Natural killer cell (primary cell): Measurements from ENCODE around the gene ACO1. TPM values are rescaled to one million over a fixed set of nuclear protein-coding genes. Genes with fewer than 3 reads are reported as not detected.
"Not testable (repeated sequence)": the region's sequence is repeated elsewhere in the genome, so short reads cannot be mapped to it uniquely, and the experiment has no call there.

Experiments used
- ATAC-seq, 3 donors: fragments of 150-1000 bp in 2 of 3; fragments of 200-7000 bp in 1 of 3; cut with Tn5 transposase; 1 replicate in 1 of 3; 2 replicates in 2 of 3; pipeline ENCODE4 v1.10.0; 2021; ENCODE audit warnings: mild to moderate bottlenecking in 2 of 3, moderate library complexity in 2 of 3
- DNase-seq, 2 donors: peaks; one replicate each; pipeline versions ENCODE4 v3.0.0 to v3.0.0-alpha.2; 2013 to 2021; ENCODE audit warnings: mixed read lengths in 1 of 2
- H3K27ac ChIP-seq: one replicate; pipeline ENCODE4 v1.5.1; 2013; ENCODE audit warnings: mild to moderate bottlenecking, low read length
- H3K27me3 ChIP-seq: one replicate; pipeline ENCODE4 v1.6.1; 2013; ENCODE audit warnings: low read length; ENCODE audit not compliant: control insufficient read depth, insufficient read depth
- H3K36me3 ChIP-seq: one replicate; pipeline ENCODE4 v1.6.1; 2013; ENCODE audit warnings: low read length; ENCODE audit not compliant: control insufficient read depth, insufficient read depth
- H3K4me1 ChIP-seq: one replicate; pipeline ENCODE4 v1.6.1; 2013; ENCODE audit warnings: low read length; ENCODE audit not compliant: control insufficient read depth, insufficient read depth
- H3K4me3 ChIP-seq: one replicate; pipeline ENCODE4 v1.5.1; 2013; ENCODE audit warnings: low read length
- H3K9me3 ChIP-seq: one replicate; pipeline ENCODE4 v1.6.1; 2013; ENCODE audit warnings: low read length; ENCODE audit not compliant: control insufficient read depth, insufficient read depth
- H3K27ac Mint-ChIP-seq, 2 donors: one replicate each; pipeline ENCODE4 v1.8.0; 2022; ENCODE audit warnings: mild to moderate bottlenecking in 2 of 2, mixed read lengths in 2 of 2, moderate library complexity in 1 of 2
- H3K27me3 Mint-ChIP-seq, 2 donors: one replicate each; pipeline ENCODE4 v1.8.0; 2022; ENCODE audit warnings: low read depth in 2 of 2, mixed read lengths in 2 of 2
- H3K36me3 Mint-ChIP-seq: one replicate; pipeline ENCODE4 v1.8.0; 2022; ENCODE audit warnings: mixed read lengths
- H3K4me1 Mint-ChIP-seq, 2 donors: one replicate each; pipeline ENCODE4 v1.8.0; 2022; ENCODE audit warnings: mixed read lengths in 2 of 2
- H3K4me3 Mint-ChIP-seq: one replicate; pipeline ENCODE4 v1.8.0; 2022; ENCODE audit warnings: mild to moderate bottlenecking, moderate library complexity, mixed read lengths
- H3K9me3 Mint-ChIP-seq, 2 donors: one replicate each; pipeline ENCODE4 v1.8.0; 2022; ENCODE audit warnings: mixed read lengths in 2 of 2
- CTCF ChIP-seq: fragments of 200-600 bp; IDR thresholded peaks from one replicate; pipeline ENCODE4 v1.8.0; 2022; ENCODE audit warnings: antibody characterized with exemption
- WGBS: methylation state at CpG from one replicate; pipeline ENCODE4 v1.1.7; 2013; ENCODE audit warnings: missing lambda C conversion rate; ENCODE audit not compliant: insufficient coverage; 5-methylcytosine and 5-hydroxymethylcytosine counted together
- intact Hi-C: fragments of 100-400 bp; cut with micrococcal nuclease; formaldehyde crosslinking; loops from one replicate; pipeline ENCODE4 v1.14.2; 2022
- total RNA-seq, 4 donors: library from RNA; stranded (reverse); fragments of 120-200 nt in 1 of 4; gene quantifications; one replicate each; pipeline versions ENCODE4 v1.2.3 to v1.2.4, GENCODE V29; 2013 to 2022

Gene ACO1
- total RNA-seq, 3 donors from 2014 or later (not counting 1 experiment from before 2014, with no cell fraction given) = 5.8 to 7.4 (median 6.9) TPM

- H3K4me1 Mint-ChIP-seq = no peaks in the 10 kb centered on the region
- intact Hi-C loops = no loop called here
- no peaks in the 10 kb centered on the region for H3K4me1 ChIP-seq
- DNase-seq (no peak), ATAC-seq (peak in 1 of 3 donors; percentile 54)
- no peaks in the 10 kb centered on the region for H3K9me3 ChIP-seq
- H3K36me3 ChIP-seq = no peaks in the 10 kb centered on the region
- no peak for TF ChIP-seq CTCF
- H3K27me3 Mint-ChIP-seq = no peaks in the 10 kb centered on the region
- no peak overlapping the region for H3K27ac ChIP-seq
- no peaks in the 10 kb centered on the region for H3K9me3 Mint-ChIP-seq
- no peak overlapping the region for H3K27ac Mint-ChIP-seq
- H3K4me3 ChIP-seq = no peak overlapping the region
- H3K27me3 ChIP-seq = no peaks in the 10 kb centered on the region
- 88% methylated on average over 7 of the region's 7 CpGs for WGBS
- no peak overlapping the region for H3K4me3 Mint-ChIP-seq
- no peaks in the 10 kb centered on the region for H3K36me3 Mint-ChIP-seq
Observed at GRCh38 chr9:32348106-32348695, 36.2 kb upstream of the ACO1 start.

GRCh38 chr9:32349013-32349412, 35.4 kb upstream of the ACO1 start:
- intact Hi-C loops = no loop called here
- no peaks in the 10 kb centered on the region for H3K4me1 Mint-ChIP-seq
- TF ChIP-seq CTCF = no peak
- no peak for ATAC-seq
- H3K27me3 ChIP-seq = no peaks in the 10 kb centered on the region
- no peak overlapping the region for H3K27ac ChIP-seq
- DNase-seq = no peak
- H3K27ac Mint-ChIP-seq = no peak overlapping the region
- no peaks in the 10 kb centered on the region for H3K27me3 Mint-ChIP-seq
- no peak overlapping the region for H3K4me3 Mint-ChIP-seq
- no peaks in the 10 kb centered on the region for H3K9me3 ChIP-seq
- H3K4me3 ChIP-seq = no peak overlapping the region
- H3K4me1 ChIP-seq = no peaks in the 10 kb centered on the region
- H3K36me3 ChIP-seq = no peaks in the 10 kb centered on the region
- no peaks in the 10 kb centered on the region for H3K36me3 Mint-ChIP-seq
- no peaks in the 10 kb centered on the region for H3K9me3 Mint-ChIP-seq
- 95% methylated on average over 3 of the region's 3 CpGs for WGBS

GRCh38 chr9:32350682-32351081, 33.8 kb upstream of the ACO1 start:
- Mint-ChIP-seq H3K9me3 (no peaks in the 10 kb centered on the region), H3K4me1 (no peaks in the 10 kb centered on the region), H3K27ac (no peak overlapping the region), H3K27me3 (peaks cover 0 to 2% of the 10 kb centered on the region in 2 donors), H3K4me3 (no peak overlapping the region), H3K36me3 (no peaks in the 10 kb centered on the region)
- DNase-seq (peak in 1 of 2 donors; percentile 32), ATAC-seq (no peak)
- no peak for TF ChIP-seq CTCF
- no peaks in the 10 kb centered on the region for H3K9me3 ChIP-seq
- no peaks in the 10 kb centered on the region for H3K36me3 ChIP-seq
- H3K4me1 ChIP-seq = no peaks in the 10 kb centered on the region
- intact Hi-C loops = no loop called here
- H3K4me3 ChIP-seq = no peak overlapping the region
- H3K27ac ChIP-seq = no peak overlapping the region
- H3K27me3 ChIP-seq = no peaks in the 10 kb centered on the region

GRCh38 chr9:32351845-32352244, 32.6 kb upstream of the ACO1 start:
- no peaks in the 10 kb centered on the region for H3K9me3 Mint-ChIP-seq

GRCh38 chr9:32353476-32353875, 31.0 kb upstream of the ACO1 start:
- H3K4me1 ChIP-seq, H3K27ac Mint-ChIP-seq, intact Hi-C loops, H3K27me3 Mint-ChIP-seq, H3K27me3 ChIP-seq, H3K36me3 Mint-ChIP-seq, ATAC-seq, H3K4me3 ChIP-seq, H3K9me3 Mint-ChIP-seq, H3K9me3 ChIP-seq, DNase-seq, H3K4me1 Mint-ChIP-seq, H3K4me3 Mint-ChIP-seq, H3K27ac ChIP-seq, H3K36me3 ChIP-seq: not testable (repeated sequence)
- 75% methylated on average over 1 of the region's 3 CpGs for WGBS

More at GRCh38 chr9:32351845-32352244, 32.6 kb upstream of the ACO1 start:
- WGBS = 86% methylated on average over 3 of the region's 3 CpGs
- no peak for TF ChIP-seq CTCF
- intact Hi-C loops = no loop called here
- ATAC-seq (no peak), DNase-seq (no peak)
- H3K4me3 Mint-ChIP-seq = no peak overlapping the region
- H3K27ac ChIP-seq = no peak overlapping the region
- no peak overlapping the region for H3K27ac Mint-ChIP-seq
- H3K36me3 Mint-ChIP-seq = no peaks in the 10 kb centered on the region
- H3K4me3 ChIP-seq = no peak overlapping the region
- peaks cover 0 to 4% of the 10 kb centered on the region in 2 donors for H3K27me3 Mint-ChIP-seq
- no peaks in the 10 kb centered on the region for H3K36me3 ChIP-seq
- H3K4me1 ChIP-seq = no peaks in the 10 kb centered on the region
- no peaks in the 10 kb centered on the region for H3K9me3 ChIP-seq
- H3K27me3 ChIP-seq = no peaks in the 10 kb centered on the region
- no peaks in the 10 kb centered on the region for H3K4me1 Mint-ChIP-seq
